DOHH2 (cell line): ENCODE results near the gene ARID1B.

Experiments used
- EZH2phosphoT487 ChIP-seq: fragments of 200-600 bp; sonication (generic); IDR thresholded peaks from 2 replicates; pipeline ENCODE4 v1.6.1; 2017; ENCODE audit warnings: borderline replicate concordance, mild to moderate bottlenecking, antibody characterized with exemption, low read length, moderate library complexity, mixed read lengths
- TF ChIP-seq, protein P1 (sequence below): fragments of 200-600 bp; sonication (generic); IDR thresholded peaks from one replicate; pipeline ENCODE4 v1.5.1; 2014; ENCODE audit warnings: antibody characterized with exemption, mild to moderate bottlenecking, low read depth, low read length; ENCODE audit not compliant: poor library complexity, severe bottlenecking

DNA sequence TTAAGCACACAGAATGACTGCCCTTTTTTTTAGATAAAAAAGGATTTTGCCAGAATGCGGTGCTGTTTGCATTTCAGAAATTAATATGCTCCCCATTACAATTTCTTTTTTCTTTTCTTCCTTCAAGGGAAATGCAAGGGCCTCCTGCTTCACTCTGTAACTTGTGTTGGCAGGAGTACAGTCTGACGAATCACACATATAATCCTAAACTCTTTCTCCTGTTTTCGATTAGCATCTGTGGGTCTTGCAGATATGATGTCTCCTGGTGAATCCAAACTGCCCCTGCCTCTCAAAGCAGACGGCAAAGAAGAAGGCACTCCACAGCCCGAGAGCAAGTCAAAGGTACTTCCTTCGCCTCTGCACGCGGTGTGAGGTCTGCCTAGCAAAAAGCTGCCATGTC lies 396.6 kb downstream of the ARID1B start:
- TF ChIP-seq, protein P1, sequence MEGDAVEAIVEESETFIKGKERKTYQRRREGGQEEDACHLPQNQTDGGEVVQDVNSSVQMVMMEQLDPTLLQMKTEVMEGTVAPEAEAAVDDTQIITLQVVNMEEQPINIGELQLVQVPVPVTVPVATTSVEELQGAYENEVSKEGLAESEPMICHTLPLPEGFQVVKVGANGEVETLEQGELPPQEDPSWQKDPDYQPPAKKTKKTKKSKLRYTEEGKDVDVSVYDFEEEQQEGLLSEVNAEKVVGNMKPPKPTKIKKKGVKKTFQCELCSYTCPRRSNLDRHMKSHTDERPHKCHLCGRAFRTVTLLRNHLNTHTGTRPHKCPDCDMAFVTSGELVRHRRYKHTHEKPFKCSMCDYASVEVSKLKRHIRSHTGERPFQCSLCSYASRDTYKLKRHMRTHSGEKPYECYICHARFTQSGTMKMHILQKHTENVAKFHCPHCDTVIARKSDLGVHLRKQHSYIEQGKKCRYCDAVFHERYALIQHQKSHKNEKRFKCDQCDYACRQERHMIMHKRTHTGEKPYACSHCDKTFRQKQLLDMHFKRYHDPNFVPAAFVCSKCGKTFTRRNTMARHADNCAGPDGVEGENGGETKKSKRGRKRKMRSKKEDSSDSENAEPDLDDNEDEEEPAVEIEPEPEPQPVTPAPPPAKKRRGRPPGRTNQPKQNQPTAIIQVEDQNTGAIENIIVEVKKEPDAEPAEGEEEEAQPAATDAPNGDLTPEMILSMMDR: no peak
- no peak for TF ChIP-seq EZH2phosphoT487
